ENCODE results near the gene HMGCLL1.

The HMGCLL1 gene

GRCh38 chr6:55578537-55579363 is at the start of gene HMGCLL1:
HMGCLL1 (minus strand) TSS chr6:55579192; CDS start chr6:55579055, 137 bp downstream.
- no peak for DNase-seq (ENCODE audit: low spot score)

- DNase-seq (ENCODE audit: low spot score) = no peak
Measured at GRCh38 chr6:55621993-55622392, 43.0 kb upstream of the HMGCLL1 start.

GRCh38 chr6:55621244-55621643 is 42.3 kb upstream of the HMGCLL1 start:
- no peak for DNase-seq (ENCODE audit: low spot score)

GRCh38 chr6:55617272-55617671 is 38.3 kb upstream of the HMGCLL1 start:
- no peak for DNase-seq (ENCODE audit: low spot score)

GRCh38 chr6:55604021-55604420 is 25.0 kb upstream of the HMGCLL1 start:
- DNase-seq (ENCODE audit: low spot score) = no peak

- DNase-seq (ENCODE audit: low spot score) = no peak
Measured at GRCh38 chr6:55601120-55601519, 22.1 kb upstream of the HMGCLL1 start.

- no peak for DNase-seq (ENCODE audit: low spot score)
Measured at GRCh38 chr6:55594442-55594841, 15.4 kb upstream of the HMGCLL1 start.

GRCh38 chr6:55584654-55585354 is 5.8 kb upstream of the HMGCLL1 start:
- DNase-seq (ENCODE audit: low spot score) = no peak

- no peak for DNase-seq (ENCODE audit: low spot score)
Measured at GRCh38 chr6:55576811-55577210, 2.2 kb downstream of the HMGCLL1 start.

- DNase-seq (ENCODE audit: low spot score) = no peak
Measured at GRCh38 chr6:55574556-55574955, 4.4 kb downstream of the HMGCLL1 start.

GRCh38 chr6:55569638-55570037 is 9.4 kb downstream of the HMGCLL1 start:
- DNase-seq (ENCODE audit: low spot score) = no peak

GRCh38 chr6:55568808-55569439 is 10.1 kb downstream of the HMGCLL1 start:
- DNase-seq (ENCODE audit: low spot score) = no peak

GRCh38 chr6:55567558-55567957 is 11.4 kb downstream of the HMGCLL1 start:
- no peak for DNase-seq (ENCODE audit: low spot score)

GRCh38 chr6:55566036-55566710 is 12.8 kb downstream of the HMGCLL1 start:
- no peak for DNase-seq (ENCODE audit: low spot score)

- DNase-seq (ENCODE audit: low spot score) = no peak
Measured at GRCh38 chr6:55562318-55562717, 16.7 kb downstream of the HMGCLL1 start.

GRCh38 chr6:55560290-55560885 is 18.6 kb downstream of the HMGCLL1 start:
- DNase-seq (ENCODE audit: low spot score) = no peak

- no peak for DNase-seq (ENCODE audit: low spot score)
Measured at GRCh38 chr6:55557146-55557545, 21.8 kb downstream of the HMGCLL1 start.

GRCh38 chr6:55545791-55546190 is 33.2 kb downstream of the HMGCLL1 start:
- no peak for DNase-seq (ENCODE audit: low spot score)

GRCh38 chr6:55543633-55544309 is 35.2 kb downstream of the HMGCLL1 start:
- DNase-seq (ENCODE audit: low spot score) = no peak

GRCh38 chr6:55541024-55541423 is 38.0 kb downstream of the HMGCLL1 start:
- DNase-seq (ENCODE audit: low spot score) = no peak

- no peak for DNase-seq (ENCODE audit: low spot score)
Measured at GRCh38 chr6:55536391-55536956, 42.5 kb downstream of the HMGCLL1 start.

All from hematopoietic multipotent progenitor cell treated with erythropoietin and hydrocortisone succinate and interleukin-3 and kit ligand, for 15 days (in vitro differentiated cells).